H1 (cell line): ENCODE results near the gene PFDN1. TPM values are rescaled to one million over a fixed set of nuclear protein-coding genes. Genes with fewer than 3 reads are reported as not detected.

Experiments used
- CTCF ChIA-PET: fragments of 300-600 bp; sonication (Branson Sonifier 250); formaldehyde crosslinking; loops from one replicate; lab custom pipeline; 2021; ENCODE audit not compliant: partially characterized antibody; lab: Charles Lee
- POLR2A ChIA-PET: fragments of 300-600 bp; sonication (Branson Sonifier 250); formaldehyde crosslinking; loops from one replicate; lab custom pipeline; 2021; ENCODE audit warnings: inconsistent platforms; ENCODE audit not compliant: partially characterized antibody; lab: Charles Lee
- DNase-seq, 2 experiments: peaks; one replicate each; pipeline versions ENCODE4 v3.0.0 to v3.0.0-alpha.2; 2010 to 2022; ENCODE audit warnings: low spot score in 2 of 2, low read depth in 1 of 2, mixed read lengths in 1 of 2
- FAIRE-seq: peaks from 2 replicates; lab custom pipeline; 2011; peaks lifted over from hg19 to GRCh38; lab: Jason Lieb, UNC
- H2AFZ ChIP-seq: 2 replicates; pipeline ENCODE4 v1.8.1; 2012; ENCODE audit warnings: low read length, inconsistent platforms
- H2AK5ac ChIP-seq: 2 replicates; pipeline ENCODE4 v1.6.1; 2013; ENCODE audit warnings: low read depth, low read length
- H2BK120ac ChIP-seq: replicated peaks from 2 replicates; pipeline ENCODE3; 2013; ENCODE audit warnings: low read depth, low read length, inconsistent platforms
- H2BK12ac ChIP-seq: 2 replicates; pipeline ENCODE4 v1.6.1; 2013; ENCODE audit warnings: low read depth, low read length
- H2BK15ac ChIP-seq: 2 replicates; pipeline ENCODE4 v1.6.1; 2013; ENCODE audit warnings: low read length
- H2BK20ac ChIP-seq: 2 replicates; pipeline ENCODE4 v1.6.1; 2013; ENCODE audit warnings: low read length
- H2BK5ac ChIP-seq: 2 replicates; pipeline ENCODE4 v1.6.1; 2013; ENCODE audit warnings: low read depth, low read length
- H3K14ac ChIP-seq: 2 replicates; pipeline ENCODE4 v1.6.1; 2013; ENCODE audit warnings: inconsistent platforms; ENCODE audit not compliant: insufficient read length
- H3K18ac ChIP-seq: 2 replicates; pipeline ENCODE4 v1.6.1; 2013; ENCODE audit warnings: low read length; ENCODE audit errors: extremely low read depth
- H3K23ac ChIP-seq: 2 replicates; pipeline ENCODE4 v1.6.1; 2013; ENCODE audit warnings: inconsistent platforms; ENCODE audit not compliant: insufficient read length
- H3K23me2 ChIP-seq: 2 replicates; pipeline ENCODE4 v1.6.1; 2013; ENCODE audit warnings: low read depth, low read length
- H3K27ac ChIP-seq: 2 replicates; pipeline ENCODE4 v1.6.1; 2011; ENCODE audit warnings: low read depth, low read length, inconsistent platforms
- H3K27me3 ChIP-seq, 4 experiments: replicated peaks in 1 of 4; 1 replicate in 1 of 4; 2 replicates in 3 of 4; pipeline versions ENCODE4 v1.6.1 to v1.8.1; 2011 to 2013; ENCODE audit warnings: low read length in 3 of 4, mild to moderate bottlenecking in 3 of 4, inconsistent platforms in 2 of 4, mixed read lengths in 2 of 4, moderate library complexity in 1 of 4; ENCODE audit not compliant: control insufficient read depth in 3 of 4, insufficient read depth in 3 of 4; ENCODE audit errors: extremely low read depth in 1 of 4
- H3K36me3 ChIP-seq, 4 experiments: 2 replicates each; pipeline versions ENCODE4 v1.6.1 to v1.8.1; 2011 to 2013; ENCODE audit warnings: mild to moderate bottlenecking in 4 of 4, low read length in 3 of 4, moderate library complexity in 2 of 4, control low read depth in 1 of 4, inconsistent platforms in 1 of 4; ENCODE audit not compliant: insufficient read depth in 4 of 4, control insufficient read depth in 2 of 4
- H3K4ac ChIP-seq: replicated peaks from 2 replicates; pipeline ENCODE3; 2013; ENCODE audit warnings: low read length, low read depth, mixed read lengths, inconsistent platforms; ENCODE audit not compliant: insufficient read length
- H3K4me1 ChIP-seq, 4 experiments: replicated peaks in 1 of 4; 1 replicate in 1 of 4; 2 replicates in 3 of 4; pipeline versions ENCODE4 v1.6.1 to v1.8.1; 2011 to 2013; ENCODE audit warnings: low read length in 3 of 4, inconsistent platforms in 2 of 4, mixed read lengths in 1 of 4; ENCODE audit not compliant: insufficient read depth in 4 of 4, control insufficient read depth in 3 of 4
- H3K4me2 ChIP-seq, 2 experiments: 2 replicates each; pipeline versions ENCODE4 v1.6.1 to v1.8.1; 2011 to 2013; ENCODE audit warnings: low read depth in 2 of 2, low read length in 2 of 2, control low read depth in 1 of 2, inconsistent platforms in 1 of 2, mild to moderate bottlenecking in 1 of 2; ENCODE audit not compliant: insufficient read depth in 1 of 2
- H3K4me3 ChIP-seq, 4 experiments: fragments of 200-600, 300-600 bp in 1 of 4; sonication (generic), shearing (Covaris generic), sonication (Bioruptor Twin) in 1 of 4; 2 replicates each; pipeline versions ENCODE4 v1.5.1 to v1.8.1; 2011 to 2016; ENCODE audit warnings: low read length in 4 of 4, low read depth in 3 of 4, control low read depth in 2 of 4, inconsistent platforms in 2 of 4, mild to moderate bottlenecking in 2 of 4, mixed read lengths in 1 of 4, moderate library complexity in 1 of 4; ENCODE audit not compliant: insufficient read depth in 2 of 4; ENCODE audit errors: extremely low read depth in 1 of 4
- H3K56ac ChIP-seq: replicated peaks from 2 replicates; pipeline ENCODE3; 2013; ENCODE audit warnings: low read depth, mild to moderate bottlenecking, mixed read lengths, low read length, inconsistent platforms; ENCODE audit not compliant: insufficient read length
- H3K79me1 ChIP-seq: 2 replicates; pipeline ENCODE4 v1.6.1; 2013; ENCODE audit warnings: low read depth, low read length, control low read depth
- H3K79me2 ChIP-seq, 2 experiments: 2 replicates each; pipeline versions ENCODE4 v1.6.1 to v1.8.1; 2012 to 2013; ENCODE audit warnings: low read length in 2 of 2, mild to moderate bottlenecking in 2 of 2, inconsistent platforms in 1 of 2; ENCODE audit not compliant: insufficient read depth in 2 of 2, control insufficient read depth in 1 of 2
- H3K9ac ChIP-seq, 4 experiments: replicated peaks in 1 of 4; 1 replicate in 1 of 4; 2 replicates in 3 of 4; pipeline versions ENCODE4 v1.6.1 to v1.8.1; 2011 to 2013; ENCODE audit warnings: low read depth in 3 of 4, low read length in 3 of 4, control low read depth in 2 of 4, mild to moderate bottlenecking in 2 of 4, moderate library complexity in 2 of 4, inconsistent platforms in 1 of 4; ENCODE audit errors: extremely low read depth in 1 of 4
- H3K9me3 ChIP-seq, 2 experiments: 2 replicates each; pipeline versions ENCODE4 v1.6.1 to v1.8.1; 2012 to 2013; ENCODE audit warnings: mild to moderate bottlenecking in 2 of 2, moderate library complexity in 2 of 2, control low read depth in 1 of 2, inconsistent platforms in 1 of 2, low read depth in 1 of 2, low read length in 1 of 2, mixed read lengths in 1 of 2; ENCODE audit not compliant: insufficient read depth in 2 of 2
- H4K20me1 ChIP-seq, 2 experiments: replicated peaks in 1 of 2; 2 replicates each; pipeline versions ENCODE3 to v1.8.1; 2011 to 2013; ENCODE audit warnings: inconsistent platforms in 2 of 2, low read length in 2 of 2, mild to moderate bottlenecking in 1 of 2; ENCODE audit not compliant: insufficient read depth in 2 of 2, control insufficient read depth in 1 of 2
- H4K5ac ChIP-seq: 2 replicates; pipeline ENCODE4 v1.6.1; 2013; ENCODE audit warnings: low read length, low read depth, mixed read lengths, inconsistent platforms; ENCODE audit not compliant: insufficient read length
- H4K8ac ChIP-seq: 2 replicates; pipeline ENCODE4 v1.8.0; 2013; ENCODE audit warnings: mild to moderate bottlenecking, moderate library complexity, low read length, inconsistent platforms; ENCODE audit not compliant: insufficient read depth; ENCODE audit errors: extremely low read depth
- H4K91ac ChIP-seq: replicated peaks from 2 replicates; pipeline ENCODE3; 2013; ENCODE audit warnings: low read length, mixed read lengths, inconsistent platforms; ENCODE audit not compliant: insufficient read length
- ASH2L ChIP-seq: fragments of 200-600, 300-600 bp; sonication (generic); IDR thresholded peaks from one replicate; pipeline ENCODE4 v1.7.1; 2017; ENCODE audit warnings: low read length
- ATF3 ChIP-seq: IDR thresholded peaks from 2 replicates; pipeline ENCODE4 v1.6.1; 2011; ENCODE audit warnings: low read depth, mild to moderate bottlenecking, low read length; ENCODE audit not compliant: insufficient read depth
- CBX5 ChIP-seq: fragments of 300-800, 300-1000 bp; sonication (generic); IDR thresholded peaks from 2 replicates; pipeline ENCODE4 v1.7.1; 2016; ENCODE audit warnings: antibody characterized with exemption, low read length, low read depth
- CHD2 ChIP-seq: IDR thresholded peaks from 2 replicates; pipeline ENCODE4 v1.6.1; 2012; ENCODE audit warnings: low read length, improper control_type of control experiment
- POLR2AphosphoS5 ChIP-seq: IDR thresholded peaks from 2 replicates; pipeline ENCODE4 v1.6.1; 2011; ENCODE audit warnings: low read depth, low read length
- POU5F1 ChIP-seq: IDR thresholded peaks from 2 replicates; pipeline ENCODE4 v1.6.1; 2011; ENCODE audit warnings: low read depth, mild to moderate bottlenecking, low read length, moderate library complexity
- RBBP5 ChIP-seq: IDR thresholded peaks from 2 replicates; pipeline ENCODE4 v1.7.1; 2012; ENCODE audit warnings: low read depth, mild to moderate bottlenecking, inconsistent platforms, low read length, moderate library complexity, borderline replicate concordance
- RXRA ChIP-seq: IDR thresholded peaks from 2 replicates; pipeline ENCODE4 v1.6.1; 2011; ENCODE audit warnings: low read depth, mild to moderate bottlenecking, low read length, moderate library complexity; ENCODE audit not compliant: insufficient read depth
- SP1 ChIP-seq: IDR thresholded peaks from 2 replicates; pipeline ENCODE4 v1.6.1; 2011; ENCODE audit warnings: low read depth, low read length
- SP2 ChIP-seq: IDR thresholded peaks from 2 replicates; pipeline ENCODE4 v1.6.1; 2012; ENCODE audit warnings: mild to moderate bottlenecking, low read length, inconsistent platforms
- SP4 ChIP-seq: IDR thresholded peaks from 2 replicates; pipeline ENCODE4 v1.6.1; 2012; ENCODE audit warnings: low read length, inconsistent platforms
- SUZ12 ChIP-seq: fragments of 200-600 bp; sonication (generic); IDR thresholded peaks from 2 replicates; pipeline ENCODE4 v1.6.1; 2012; ENCODE audit warnings: mild to moderate bottlenecking, inconsistent platforms, low read length, moderate library complexity, mixed read lengths
- TCF12 ChIP-seq: IDR thresholded peaks from 2 replicates; pipeline ENCODE4 v1.6.1; 2011; ENCODE audit warnings: low read depth, mild to moderate bottlenecking, low read length
- YY1 ChIP-seq: IDR thresholded peaks from 2 replicates; pipeline ENCODE4 v1.6.1; 2011; ENCODE audit warnings: low read depth, mild to moderate bottlenecking, low read length
- ZNF274 ChIP-seq: IDR thresholded peaks from 2 replicates; pipeline ENCODE4 v1.7.0; 2012; ENCODE audit warnings: low read length, borderline replicate concordance; ENCODE audit errors: extremely low read depth
- WGBS, 2 experiments: shearing (Covaris generic) in 1 of 2; methylation state at CpG; one replicate each; pipeline versions ENCODE4 v1.1.6 to v1.1.7; 2013 to 2015; ENCODE audit warnings: low lambda C conversion rate in 2 of 2, mixed read lengths in 2 of 2, inconsistent platforms in 1 of 2, low coverage in 1 of 2, missing lambda C conversion rate in 1 of 2; ENCODE audit not compliant: insufficient replicate concordance in 2 of 2, insufficient coverage in 1 of 2, insufficient read length in 1 of 2; ENCODE audit errors: extremely low coverage in 1 of 2, missing lambda C conversion rate in 1 of 2; 5-methylcytosine and 5-hydroxymethylcytosine counted together
- polyA plus RNA-seq, 7 experiments: library from polyadenylated mRNA; depleted of rRNA in 3 of 7; stranded (reverse) in 5 of 7; unstranded in 2 of 7; fragments of >200 nt in 5 of 7; fragments of 200-250 nt in 2 of 7; gene quantifications; 1 replicate in 5 of 7; 2 replicates in 1 of 7; 4 replicates in 1 of 7; pipeline versions ENCODE4 v1.2.1 to v1.2.3, GENCODE V29; 2011 to 2013; ENCODE audit warnings: missing spikeins in 2 of 7, mixed read lengths in 2 of 7
- total RNA-seq: library from RNA; stranded (reverse); fragmentation: NEBNext Ultra II Directional; extraction: Animal tissue kit (Norgen Biotek cat#: 25700); gene quantifications from 2 replicates; pipeline ENCODE4 v1.2.1, GENCODE V29; 2021

PFDN1 gene
- total and polyA plus RNA-seq, 2 of the 8 experiments (the other 6 are each of a cell fraction or from before 2014, with no cell fraction given), result 53.0 to 89.6 TPM

GRCh38 chr5:140244525-140245025 lies 58.3 kb downstream of the PFDN1 start:
- no peak overlapping the region; the same call in 1 of the 2 replicates for H3K27ac ChIP-seq
- no peak overlapping the region for H3K14ac ChIP-seq
- H2BK12ac ChIP-seq, result no peak overlapping the region
- H3K9ac ChIP-seq, result no peak overlapping the region
- no peak overlapping the region for H3K4ac ChIP-seq
- no peaks in the 10 kb centered on the region for H3K36me3 ChIP-seq
- H3K18ac ChIP-seq, result no peak overlapping the region
- ChIA-PET CTCF (interaction anchor here (0.5 to 25.9 kb wide), 31 partner anchors 10 to 403 kb away, joined by 3 to 676 read pairs (median 4); partner anchors contain the start of genes HBEGF, IK, NDUFA2 and SLC4A9), POLR2A (interaction anchor here (0.6 to 8.0 kb wide), 5 partner anchors 15 to 234 kb away, joined by 3 to 64 read pairs (median 3); partner anchors contain the start of genes HBEGF and PFDN1)
- H3K79me1 ChIP-seq, result no peaks in the 10 kb centered on the region; the same call in 1 of the 2 replicates
- no peak overlapping the region for H2BK5ac ChIP-seq
- H3K9me3 ChIP-seq, result no peaks in the 10 kb centered on the region
- DNase-seq (peak; percentile 84 to 95), FAIRE-seq (no peak)
- H4K91ac ChIP-seq, result no peak overlapping the region
- no peak overlapping the region for H2BK20ac ChIP-seq
- no peak overlapping the region for H3K4me3 ChIP-seq
- peaks cover 3 to 4% of the 10 kb centered on the region in 2 experiments for H4K20me1 ChIP-seq
- no peaks in the 10 kb centered on the region for H3K23me2 ChIP-seq
- peaks cover 6 to 17% (median 12%) of the 10 kb centered on the region in 4 experiments; a peak in 6 of 7 replicates for H3K4me1 ChIP-seq
- H3K4me2 ChIP-seq, result no peak overlapping the region
- H2BK120ac ChIP-seq, result no peak overlapping the region
- 46% methylated on average over 14 of the region's 14 CpGs; no CpG with 5 or more reads in 1 of the 2 experiments for WGBS, 2 experiments
- no peak overlapping the region for H2AFZ ChIP-seq
- H3K56ac ChIP-seq, result no peak overlapping the region
- no peak overlapping the region for H3K23ac ChIP-seq
- H3K79me2 ChIP-seq, result no peaks in the 10 kb centered on the region
- no peak overlapping the region for H2BK15ac ChIP-seq
- no peak overlapping the region for H4K5ac ChIP-seq
- no peak overlapping the region for H2AK5ac ChIP-seq
- no peak overlapping the region for H4K8ac ChIP-seq
- no peaks in the 10 kb centered on the region for H3K27me3 ChIP-seq
- TF ChIP-seq SP2, result no peak
- no peak for TF ChIP-seq POU5F1
- TF ChIP-seq ASH2L, result no peak
- no peak for TF ChIP-seq YY1
- peak; percentile 50; the same call in 1 of the 2 replicates for TF ChIP-seq CHD2
- no peak for TF ChIP-seq ZNF274
- TF ChIP-seq POLR2AphosphoS5, result no peak
- TF ChIP-seq ATF3, result no peak
- no peak for TF ChIP-seq RBBP5
- TF ChIP-seq TCF12, result no peak
- TF ChIP-seq SUZ12, result no peak
- no peak for TF ChIP-seq CBX5
- no peak for TF ChIP-seq SP4
- no peak for TF ChIP-seq RXRA
- no peak for TF ChIP-seq SP1
